Epithelial cell of umbilical artery (primary cell): ENCODE measurements around the gene FCHSD1. TPM values are rescaled to one million over a fixed set of nuclear protein-coding genes. Genes with fewer than 3 reads are reported as not detected.

Experiments
- total RNA-seq: library from RNA; depleted of rRNA; stranded (reverse); fragments of >200 nt; gene quantifications from 2 replicates; pipeline ENCODE4 v1.2.3, GENCODE V29; 2014

FCHSD1 gene
- total RNA-seq, result 21.1 and 26.6 TPM in 2 replicates

DNA sequence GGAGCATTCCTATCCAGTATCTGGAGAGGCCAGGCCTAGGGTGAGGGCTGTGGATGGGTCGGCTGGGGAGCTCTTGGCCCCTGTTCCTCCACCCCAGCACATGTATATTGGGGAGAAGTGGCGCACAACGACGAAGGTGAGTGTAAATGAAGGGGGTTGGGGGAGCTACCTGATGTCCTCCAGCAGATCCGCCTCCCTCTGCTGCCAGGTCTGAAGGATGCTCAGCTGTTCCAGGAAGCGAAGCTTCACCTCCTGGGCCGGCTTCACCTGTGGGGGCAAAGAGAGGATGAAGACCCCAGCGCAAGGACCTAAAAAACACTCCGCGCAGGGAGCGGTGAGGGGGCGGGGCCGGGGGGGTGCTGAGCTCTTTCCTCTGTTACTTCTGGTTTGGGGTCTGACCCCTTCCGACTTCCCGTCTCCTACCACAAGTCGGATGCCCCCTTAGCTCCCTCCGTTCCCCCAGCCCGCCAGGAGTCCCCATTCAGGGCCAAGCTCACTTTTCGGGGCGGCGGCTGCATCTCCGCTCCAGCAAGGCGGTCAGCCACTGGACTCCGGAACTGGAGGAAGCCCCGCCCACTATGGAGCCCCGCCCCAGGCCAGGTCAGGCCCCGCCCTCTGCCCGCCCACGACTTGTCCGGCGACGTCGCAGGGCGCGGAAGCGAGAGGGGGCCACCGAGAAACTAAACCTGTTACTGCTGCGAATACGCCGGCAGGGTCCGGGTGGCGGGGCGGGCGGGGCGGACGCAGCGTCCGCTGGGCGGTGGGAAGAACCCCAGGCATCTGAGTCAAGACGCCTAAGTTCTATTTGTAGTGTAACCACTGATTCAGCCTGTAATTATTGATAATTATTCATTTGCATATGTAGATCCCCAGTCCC is at the start of gene FCHSD1:
TSS of gene FCHSD1 (minus strand) at position 568 of the 877 bp plus-strand sequence. CDS start at position 518, 50 bp downstream.

DNA sequence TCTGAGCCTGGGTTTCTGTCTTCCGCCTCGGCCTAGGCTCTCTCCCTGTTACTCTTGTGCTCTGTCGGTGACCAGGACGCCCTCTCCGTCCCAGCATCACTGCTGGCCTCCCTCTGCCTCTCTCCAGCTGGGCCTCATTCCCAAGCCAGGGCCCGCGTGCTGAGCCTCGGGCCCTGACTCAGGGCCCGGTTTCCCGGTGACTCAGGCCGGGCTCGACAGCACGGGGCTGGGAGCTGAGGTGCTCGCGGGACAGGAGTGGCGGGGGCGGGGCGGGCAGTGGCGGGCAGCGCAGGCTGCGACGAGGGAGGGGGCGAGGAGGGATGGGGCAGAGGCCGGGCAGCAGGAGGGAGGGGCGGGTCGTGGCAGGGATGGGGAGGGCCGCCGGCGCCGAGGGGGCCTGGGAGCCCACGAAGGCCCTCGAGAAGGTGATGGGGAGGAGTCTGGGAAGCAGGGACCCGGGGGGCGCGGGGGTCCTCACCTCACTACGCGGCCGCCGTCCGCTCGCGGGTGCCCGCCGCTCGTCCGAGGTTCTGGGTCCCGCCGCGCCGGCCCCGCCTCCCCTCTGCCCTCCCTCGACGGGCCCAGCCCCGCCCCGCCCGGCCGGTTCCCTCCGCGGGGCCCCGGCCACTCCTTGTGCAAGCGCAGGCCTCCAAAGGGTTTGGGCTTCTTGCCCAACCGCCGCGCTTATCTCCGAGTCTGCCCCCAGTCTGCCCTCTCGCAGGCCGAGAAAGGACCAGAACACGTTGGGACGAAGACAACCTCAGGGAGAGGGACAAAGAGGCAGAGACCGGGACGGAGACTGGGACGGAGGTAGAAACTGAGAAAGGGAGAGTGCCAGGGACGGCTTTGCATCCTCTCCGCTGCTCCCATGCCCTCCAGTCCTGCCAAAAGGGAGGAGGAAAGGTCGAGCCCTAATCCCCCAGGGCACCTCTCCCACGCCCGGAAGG is 30.8 kb upstream of the FCHSD1 start, which contains the start of gene ARAP3:
TSS of gene ARAP3 (minus strand) at position 536 of the 947 bp plus-strand sequence. CDS start 1,744 bp downstream, outside the sequence.

GRCh38 chr5:141636413-141637122 is 14.7 kb downstream of the FCHSD1 start, which contains the start of the genes HDAC3 and RELL2:
Gene HDAC3 (minus strand): TSS chr5:141636849. CDS start chr5:141636790, 59 bp downstream.
Gene RELL2 (plus strand): TSS chr5:141636997. CDS start chr5:141638226, 1,229 bp downstream.

GRCh38 chr5:141618804-141619554 is 32.2 kb downstream of the FCHSD1 start, which contains the start of gene DIAPH1:
Gene DIAPH1 (minus strand): TSS chr5:141619000. CDS start chr5:141618914, 86 bp downstream.

Other genes starting within 250 kb of the FCHSD1 start
- 0.76 and 0.97 TPM in 2 replicates for gene PCDHGA9, start 248.6 kb downstream of the FCHSD1 start, total RNA-seq
- gene PCDHGB6, start 243.4 kb downstream of the FCHSD1 start, total RNA-seq, result 0.97 and 1.1 TPM in 2 replicates
- gene PCDHGA10, start 238.4 kb downstream of the FCHSD1 start, total RNA-seq, result 2.3 TPM in 2 replicates
- 2.9 and 3.3 TPM in 2 replicates for gene PCDHGB7, start 233.7 kb downstream of the FCHSD1 start, total RNA-seq
- gene PCDHGA11, start 230.4 kb downstream of the FCHSD1 start, total RNA-seq, result 5.3 and 5.8 TPM in 2 replicates
- gene PCDHGA12, start 220.9 kb downstream of the FCHSD1 start, total RNA-seq, result 5.2 and 5.9 TPM in 2 replicates
- gene PCDHGC3, start 175.5 kb downstream of the FCHSD1 start, total RNA-seq, result 6.5 and 7.8 TPM in 2 replicates
- gene PCDHGC4, start 166.4 kb downstream of the FCHSD1 start, total RNA-seq, result 0.32 and 0.46 TPM in 2 replicates
- 0.32 TPM in 1 of 2 replicates, not detected in the other for gene PCDHGC5, start 162.3 kb downstream of the FCHSD1 start, total RNA-seq
- 23.7 and 36.1 TPM in 2 replicates for gene DIAPH1, start 32.4 kb downstream of the FCHSD1 start, total RNA-seq
- gene HDAC3, start 14.6 kb downstream of the FCHSD1 start, total RNA-seq, result 50.3 and 56.1 TPM in 2 replicates
- 3.9 and 4.3 TPM in 2 replicates for gene RELL2, start 14.4 kb downstream of the FCHSD1 start, total RNA-seq
- 28.4 and 55.2 TPM in 2 replicates for gene ARAP3, start 30.8 kb upstream of the FCHSD1 start, total RNA-seq
- 144 and 266 TPM in 2 replicates for gene PCDH1, start 227.0 kb upstream of the FCHSD1 start, total RNA-seq